NB4 (cell line): Measurements from ENCODE around the gene FLRT1.

ENCODE experiments used
- DNase-seq: peaks from one replicate; pipeline ENCODE4 v3.0.0; 2010; ENCODE audit warnings: low read depth
- H3K4me3 ChIP-seq: one replicate; pipeline ENCODE4 v1.5.1; 2011; ENCODE audit warnings: mild to moderate bottlenecking, low read depth, low read length, moderate library complexity
- MYC ChIP-seq: IDR thresholded peaks from 2 replicates; pipeline ENCODE4 v1.6.1; 2011; ENCODE audit warnings: low read depth, low read length
- POLR2A ChIP-seq: IDR thresholded peaks from 2 replicates; pipeline ENCODE4 v1.6.1; 2011; ENCODE audit warnings: mild to moderate bottlenecking; ENCODE audit not compliant: insufficient read length; ENCODE audit errors: extremely low read depth
- TF ChIP-seq, protein P1 (sequence below): IDR thresholded peaks from one replicate; pipeline ENCODE4 v1.5.1; 2012; ENCODE audit warnings: low read depth, low read length
- TF ChIP-seq, protein P2 (sequence below): IDR thresholded peaks from 2 replicates; pipeline ENCODE4 v1.6.1; 2011; ENCODE audit warnings: low read depth, low read length

FLRT1 gene

DNA sequence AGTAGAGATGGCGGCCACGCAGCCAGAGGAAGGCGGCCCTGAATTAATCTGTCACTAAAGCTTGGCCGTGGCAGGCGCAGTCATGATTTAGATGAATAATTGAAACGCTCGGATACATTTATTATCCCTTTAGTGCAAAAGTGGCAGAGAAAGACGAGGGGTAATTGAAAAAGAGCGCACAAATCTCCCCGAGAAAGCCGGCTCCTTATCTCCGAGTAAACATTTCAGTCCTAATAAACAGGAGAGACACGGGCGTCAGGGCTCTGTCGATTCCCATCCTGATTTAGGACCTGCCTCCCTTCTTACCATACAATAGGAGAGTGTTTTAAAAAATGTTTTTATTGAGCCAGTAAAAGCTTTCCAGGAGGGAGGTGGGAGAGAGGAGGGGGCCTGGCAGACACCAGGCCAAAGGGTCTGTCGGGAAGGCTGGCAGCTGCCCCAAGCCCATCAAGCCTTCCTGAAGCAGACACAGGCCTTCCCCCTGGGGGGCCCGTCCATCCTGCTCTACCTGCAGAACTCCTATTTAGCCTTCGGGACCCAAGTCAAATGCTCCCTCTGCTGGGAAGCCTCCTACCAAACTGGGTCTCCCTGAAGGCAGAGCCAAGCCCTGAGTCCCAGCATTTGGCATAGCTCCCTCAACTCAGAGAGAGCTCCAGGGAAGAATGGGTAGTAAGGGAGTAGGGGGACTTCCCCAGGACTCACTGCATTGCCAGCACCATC, 26.7 kb upstream of the FLRT1 start:
- no peak for DNase-seq
- TF ChIP-seq, protein P1, sequence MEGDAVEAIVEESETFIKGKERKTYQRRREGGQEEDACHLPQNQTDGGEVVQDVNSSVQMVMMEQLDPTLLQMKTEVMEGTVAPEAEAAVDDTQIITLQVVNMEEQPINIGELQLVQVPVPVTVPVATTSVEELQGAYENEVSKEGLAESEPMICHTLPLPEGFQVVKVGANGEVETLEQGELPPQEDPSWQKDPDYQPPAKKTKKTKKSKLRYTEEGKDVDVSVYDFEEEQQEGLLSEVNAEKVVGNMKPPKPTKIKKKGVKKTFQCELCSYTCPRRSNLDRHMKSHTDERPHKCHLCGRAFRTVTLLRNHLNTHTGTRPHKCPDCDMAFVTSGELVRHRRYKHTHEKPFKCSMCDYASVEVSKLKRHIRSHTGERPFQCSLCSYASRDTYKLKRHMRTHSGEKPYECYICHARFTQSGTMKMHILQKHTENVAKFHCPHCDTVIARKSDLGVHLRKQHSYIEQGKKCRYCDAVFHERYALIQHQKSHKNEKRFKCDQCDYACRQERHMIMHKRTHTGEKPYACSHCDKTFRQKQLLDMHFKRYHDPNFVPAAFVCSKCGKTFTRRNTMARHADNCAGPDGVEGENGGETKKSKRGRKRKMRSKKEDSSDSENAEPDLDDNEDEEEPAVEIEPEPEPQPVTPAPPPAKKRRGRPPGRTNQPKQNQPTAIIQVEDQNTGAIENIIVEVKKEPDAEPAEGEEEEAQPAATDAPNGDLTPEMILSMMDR, result no peak
- TF ChIP-seq POLR2A (no peak), MYC (no peak)
- TF ChIP-seq, protein P2, sequence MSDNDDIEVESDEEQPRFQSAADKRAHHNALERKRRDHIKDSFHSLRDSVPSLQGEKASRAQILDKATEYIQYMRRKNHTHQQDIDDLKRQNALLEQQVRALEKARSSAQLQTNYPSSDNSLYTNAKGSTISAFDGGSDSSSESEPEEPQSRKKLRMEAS, result no peak

DNA sequence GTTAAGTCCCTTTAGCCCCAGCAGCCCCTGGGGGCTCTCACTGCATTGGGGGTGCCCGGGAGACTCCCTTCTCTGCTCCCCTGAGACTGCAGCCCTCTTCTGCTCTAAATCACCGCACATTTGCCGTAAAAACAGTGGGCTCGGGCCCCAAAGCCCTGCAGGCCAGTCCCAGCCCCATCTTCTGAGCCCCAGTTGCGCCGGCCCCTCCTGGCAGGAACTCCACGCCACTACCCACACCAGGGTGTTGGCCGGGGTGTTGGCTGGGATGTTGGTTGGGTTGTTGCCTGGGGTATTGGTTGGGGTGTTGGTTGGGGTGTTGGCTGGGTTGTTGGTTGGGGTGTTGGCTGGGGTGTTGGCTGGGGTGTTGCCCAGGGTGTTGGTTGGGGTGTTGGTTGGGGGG, 26.0 kb upstream of the FLRT1 start:
- DNase-seq, result no peak
- TF ChIP-seq, protein P1, result no peak
- TF ChIP-seq, protein P2, result no peak
- TF ChIP-seq POLR2A (no peak), MYC (no peak)
- H3K4me3 ChIP-seq, result no peak overlapping the region

More for the DNA sequence above, 26.7 kb upstream of the FLRT1 start:
- H3K4me3 ChIP-seq, result no peak overlapping the region

DNA sequence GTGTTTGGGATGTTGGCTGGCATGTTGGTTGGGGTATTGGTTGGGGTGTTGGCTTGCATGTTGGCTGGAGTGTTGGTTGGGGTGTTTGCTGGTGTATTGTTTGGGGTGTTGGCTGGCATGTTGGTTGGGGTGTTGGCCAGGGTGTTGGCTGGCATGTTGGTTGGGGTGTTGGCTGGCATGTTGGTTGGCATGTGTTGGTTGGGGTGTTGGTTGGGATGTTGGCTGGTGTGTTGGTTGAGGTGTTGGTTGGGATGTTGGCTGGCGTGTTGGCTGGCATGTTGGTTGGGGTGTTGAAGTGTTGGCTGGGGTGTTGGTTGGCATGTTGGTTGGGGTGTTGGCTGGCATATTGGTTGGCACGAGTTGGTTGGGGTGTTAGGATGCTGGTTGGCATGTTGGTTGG, 24.9 kb upstream of the FLRT1 start:
- no peak overlapping the region for H3K4me3 ChIP-seq
- TF ChIP-seq, protein P2, result no peak
- TF ChIP-seq POLR2A (no peak), MYC (no peak)
- TF ChIP-seq, protein P1, result no peak
- DNase-seq, result no peak

DNA sequence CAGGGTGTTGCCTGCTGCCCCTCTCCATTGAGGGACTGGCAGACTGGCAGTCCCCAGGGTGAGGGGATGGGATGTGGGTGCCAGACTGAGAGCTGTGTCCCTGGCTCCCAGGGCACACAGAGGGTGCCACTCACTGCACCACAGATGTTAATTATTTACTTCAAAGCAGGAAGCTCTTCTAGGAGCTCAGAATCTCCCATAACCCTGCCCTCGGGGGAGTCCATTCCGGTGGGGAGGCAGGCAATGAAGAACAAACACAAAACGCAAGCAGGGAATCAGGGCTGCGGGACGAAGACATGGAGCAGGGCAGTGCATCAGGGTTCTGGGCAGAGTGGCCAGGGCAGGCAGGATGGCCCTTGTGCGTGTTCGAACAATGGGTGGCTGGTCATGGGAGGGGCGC, 24.4 kb upstream of the FLRT1 start:
- no peak for DNase-seq
- TF ChIP-seq, protein P2, result no peak
- TF ChIP-seq, protein P1, result no peak

DNA sequence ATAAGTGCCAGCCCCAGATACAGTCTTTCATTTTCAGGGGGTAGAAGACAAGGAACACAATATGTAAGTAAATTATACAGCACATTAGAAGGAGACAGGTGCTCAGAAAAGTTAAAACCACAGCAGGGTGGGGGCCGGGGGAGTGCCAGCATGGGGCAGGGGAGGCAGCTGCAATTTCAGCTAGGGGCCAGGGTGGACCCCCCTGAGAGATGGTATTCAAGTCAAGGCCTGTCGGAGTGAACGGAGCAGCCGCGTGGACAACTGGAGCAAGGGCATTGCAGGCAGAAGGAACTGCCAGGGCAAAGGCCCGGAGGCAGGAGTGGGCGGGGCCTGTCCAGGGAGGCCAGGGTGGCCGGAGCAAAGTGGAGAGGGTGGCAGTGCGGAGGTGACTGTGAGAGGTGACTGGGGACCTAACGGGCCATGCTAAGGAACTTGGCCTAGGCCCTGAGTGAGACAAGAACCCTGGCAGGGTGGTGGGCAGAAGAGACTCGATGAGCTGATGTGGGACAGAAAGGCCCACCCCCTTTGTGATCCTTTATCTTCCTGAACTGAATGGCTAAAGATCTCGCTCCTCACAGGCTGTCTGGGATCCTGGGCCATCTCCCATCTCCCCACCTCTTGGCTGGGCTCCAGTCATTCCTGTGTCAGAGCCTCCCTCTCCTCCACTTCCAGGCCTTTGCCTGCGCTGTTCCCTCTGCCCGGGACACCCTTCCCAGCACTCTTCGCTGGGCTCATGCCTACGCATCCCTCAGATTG, 22.4 kb upstream of the FLRT1 start:
- no peak overlapping the region for H3K4me3 ChIP-seq
- no peak for DNase-seq
- TF ChIP-seq POLR2A (no peak), MYC (no peak)
- TF ChIP-seq, protein P2, result no peak
- TF ChIP-seq, protein P1, result no peak

More for the DNA sequence above, 24.4 kb upstream of the FLRT1 start:
- H3K4me3 ChIP-seq, result no peak overlapping the region
